Suprapubic skin (tissue), 3 donors: ENCODE measurements around the gene NTMT2.

Experiments
- POLR2A ChIP-seq, 2 donors: fragments of 450-650 bp; IDR thresholded peaks; one replicate each; pipeline ENCODE4 v1.6.1; 2017; ENCODE audit warnings: antibody characterized with exemption in 2 of 2, mild to moderate bottlenecking in 2 of 2, moderate library complexity in 2 of 2
- TF ChIP-seq, protein P1 (sequence below), 2 donors: fragments of 200-600 bp in 1 of 2; fragments of 450-650 bp in 1 of 2; sonication (generic) in 1 of 2; IDR thresholded peaks; one replicate each; pipeline ENCODE4 v1.5.1; 2016 to 2019; ENCODE audit warnings: antibody characterized with exemption in 2 of 2, mild to moderate bottlenecking in 1 of 2, moderate library complexity in 1 of 2

DNA sequence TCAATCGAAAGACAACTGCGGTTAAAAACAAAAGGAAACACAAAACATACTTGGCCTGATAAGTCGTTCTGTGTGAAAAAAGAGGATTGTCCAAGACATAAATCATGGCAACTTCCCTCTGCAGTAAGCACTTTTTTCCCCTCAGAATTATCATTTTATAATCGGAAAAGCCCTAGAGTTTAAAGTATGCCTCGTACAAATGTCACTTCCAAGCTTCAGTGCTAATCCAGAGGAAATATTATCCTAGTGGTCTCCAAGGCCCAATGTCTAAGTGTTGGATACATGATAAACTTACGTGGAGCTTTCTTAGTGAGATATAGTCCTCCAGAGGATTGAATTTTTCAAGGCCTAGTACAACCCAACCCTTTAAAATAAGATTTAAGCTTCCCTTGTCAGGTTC, 11.2 kb upstream of the NTMT2 start:
- TF ChIP-seq, protein P1, sequence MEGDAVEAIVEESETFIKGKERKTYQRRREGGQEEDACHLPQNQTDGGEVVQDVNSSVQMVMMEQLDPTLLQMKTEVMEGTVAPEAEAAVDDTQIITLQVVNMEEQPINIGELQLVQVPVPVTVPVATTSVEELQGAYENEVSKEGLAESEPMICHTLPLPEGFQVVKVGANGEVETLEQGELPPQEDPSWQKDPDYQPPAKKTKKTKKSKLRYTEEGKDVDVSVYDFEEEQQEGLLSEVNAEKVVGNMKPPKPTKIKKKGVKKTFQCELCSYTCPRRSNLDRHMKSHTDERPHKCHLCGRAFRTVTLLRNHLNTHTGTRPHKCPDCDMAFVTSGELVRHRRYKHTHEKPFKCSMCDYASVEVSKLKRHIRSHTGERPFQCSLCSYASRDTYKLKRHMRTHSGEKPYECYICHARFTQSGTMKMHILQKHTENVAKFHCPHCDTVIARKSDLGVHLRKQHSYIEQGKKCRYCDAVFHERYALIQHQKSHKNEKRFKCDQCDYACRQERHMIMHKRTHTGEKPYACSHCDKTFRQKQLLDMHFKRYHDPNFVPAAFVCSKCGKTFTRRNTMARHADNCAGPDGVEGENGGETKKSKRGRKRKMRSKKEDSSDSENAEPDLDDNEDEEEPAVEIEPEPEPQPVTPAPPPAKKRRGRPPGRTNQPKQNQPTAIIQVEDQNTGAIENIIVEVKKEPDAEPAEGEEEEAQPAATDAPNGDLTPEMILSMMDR (IDR thresholded peaks at IDR 0.05) = no peak
- TF ChIP-seq POLR2A (IDR thresholded peaks at IDR 0.05) = no peak
